Gastrocnemius medialis (tissue), 4 donors: Measurements from ENCODE around the gene CTAGE1. TPM values are rescaled to one million over a fixed set of nuclear protein-coding genes. Genes with fewer than 3 reads are reported as not detected.

Experiments
- ATAC-seq, 2 donors: fragments of 150-250 bp; one replicate each; pipeline ENCODE4 v1.9.1; 2016
- DNase-seq, 2 donors: peaks; one replicate each; pipeline ENCODE4 v3.0.0-alpha.2; 2019
- H3K27ac ChIP-seq, 4 donors: fragments of 200-600 bp; sonication (generic); 1 replicate in 1 of 4; 2 replicates in 3 of 4; pipeline ENCODE4 v1.5.1; 2016 to 2018; ENCODE audit warnings: mild to moderate bottlenecking in 2 of 4, moderate library complexity in 1 of 4
- H3K27me3 ChIP-seq, 3 donors: fragments of 200-600 bp; sonication (generic) in 2 of 3; 1 replicate in 1 of 3; 2 replicates in 2 of 3; pipeline versions ENCODE4 v1.5.1 to v1.6.0; 2016 to 2019; ENCODE audit warnings: mild to moderate bottlenecking in 1 of 3, moderate library complexity in 1 of 3
- H3K36me3 ChIP-seq, 2 donors: fragments of 200-600 bp; sonication (generic) in 1 of 2; one replicate each; pipeline ENCODE4 v1.5.1; 2017 to 2018
- H3K4me1 ChIP-seq, 2 donors: fragments of 200-600 bp; sonication (generic) in 1 of 2; one replicate each; pipeline ENCODE4 v1.5.1; 2016 to 2017; ENCODE audit warnings: mild to moderate bottlenecking in 2 of 2
- H3K4me3 ChIP-seq, 4 donors: fragments of 200-600 bp; sonication (generic) in 3 of 4; 1 replicate in 1 of 4; 2 replicates in 3 of 4; pipeline ENCODE4 v1.5.1; 2016 to 2019; ENCODE audit warnings: mild to moderate bottlenecking in 2 of 4
- H3K9me3 ChIP-seq, 3 donors: fragments of 200-600 bp; sonication (generic) in 2 of 3; 1 replicate in 1 of 3; 2 replicates in 2 of 3; pipeline ENCODE4 v1.5.1; 2016 to 2019
- POLR2A ChIP-seq, 2 donors: fragments of 450-650 bp; IDR thresholded peaks; one replicate each; pipeline ENCODE4 v1.6.1; 2017; ENCODE audit warnings: antibody characterized with exemption in 2 of 2, mild to moderate bottlenecking in 2 of 2, moderate library complexity in 2 of 2
- in situ Hi-C, 4 donors: fragments of 200-750 bp; cut with MboI; loops; one replicate each; pipeline versions ENCODE4 v1.15.0 to v1.8.0; 2017; ENCODE audit warnings: low sequenced_read_pairs in 4 of 4
- intact Hi-C: fragments of 100-400 bp; cut with DNase I; formaldehyde crosslinking; loops from one replicate; pipeline ENCODE4 v1.15.1; 2023; ENCODE audit warnings: low total_unique reads
- total RNA-seq, 4 donors: library from RNA; depleted of rRNA; stranded (reverse); fragments of >200 nt; gene quantifications; one replicate each; pipeline versions ENCODE4 v1.1.0 to v1.2.3, GENCODE V29; 2016
- TF ChIP-seq, protein P1 (sequence below), 5 experiments: fragments of 450-650 bp in 3 of 5; fragments of 200-600 bp in 2 of 5; sonication (generic) in 2 of 5; IDR thresholded peaks in 4 of 5; conservative IDR thresholded peaks in 1 of 5; 1 replicate in 4 of 5; 2 replicates in 1 of 5; pipeline ENCODE4 v1.5.1; 2016 to 2019; ENCODE audit warnings: antibody characterized with exemption in 5 of 5, mild to moderate bottlenecking in 3 of 5, moderate library complexity in 3 of 5

CTAGE1 gene, protein sequence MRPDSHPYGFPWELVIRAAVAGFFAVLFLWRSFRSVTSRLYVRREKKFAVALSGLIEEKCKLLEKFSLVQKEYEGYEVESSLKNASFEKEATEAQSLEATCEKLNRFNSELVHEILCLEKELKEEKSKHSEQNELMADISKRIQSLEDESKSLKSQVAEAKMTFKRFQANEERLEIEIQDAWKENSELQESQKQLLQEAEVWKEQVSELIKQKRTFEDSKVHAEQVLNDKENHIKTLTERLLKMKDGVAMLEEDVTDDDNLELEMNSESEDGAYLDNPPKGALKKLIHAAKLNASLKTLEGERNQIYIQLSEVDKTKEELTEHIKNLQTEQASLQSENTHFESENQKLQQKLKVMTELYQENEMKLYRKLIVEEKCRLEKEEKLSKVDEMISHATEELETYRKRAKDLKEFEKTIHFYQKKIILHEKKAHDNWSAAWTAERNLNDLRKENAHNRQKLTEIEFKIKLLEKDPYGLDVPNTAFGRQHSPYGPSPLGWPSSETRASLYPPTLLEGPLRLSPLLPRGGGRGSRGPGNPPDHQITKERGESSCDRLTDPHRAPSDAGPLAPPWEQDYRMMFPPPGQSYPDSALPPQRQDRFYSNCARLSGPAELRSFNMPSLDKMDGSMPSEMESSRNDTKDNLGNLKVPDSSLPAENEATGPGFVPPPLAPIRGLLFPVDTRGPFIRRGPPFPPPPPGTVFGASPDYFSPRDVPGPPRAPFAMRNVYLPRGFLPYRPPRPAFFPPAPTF
- total RNA-seq, result not detected

DNA sequence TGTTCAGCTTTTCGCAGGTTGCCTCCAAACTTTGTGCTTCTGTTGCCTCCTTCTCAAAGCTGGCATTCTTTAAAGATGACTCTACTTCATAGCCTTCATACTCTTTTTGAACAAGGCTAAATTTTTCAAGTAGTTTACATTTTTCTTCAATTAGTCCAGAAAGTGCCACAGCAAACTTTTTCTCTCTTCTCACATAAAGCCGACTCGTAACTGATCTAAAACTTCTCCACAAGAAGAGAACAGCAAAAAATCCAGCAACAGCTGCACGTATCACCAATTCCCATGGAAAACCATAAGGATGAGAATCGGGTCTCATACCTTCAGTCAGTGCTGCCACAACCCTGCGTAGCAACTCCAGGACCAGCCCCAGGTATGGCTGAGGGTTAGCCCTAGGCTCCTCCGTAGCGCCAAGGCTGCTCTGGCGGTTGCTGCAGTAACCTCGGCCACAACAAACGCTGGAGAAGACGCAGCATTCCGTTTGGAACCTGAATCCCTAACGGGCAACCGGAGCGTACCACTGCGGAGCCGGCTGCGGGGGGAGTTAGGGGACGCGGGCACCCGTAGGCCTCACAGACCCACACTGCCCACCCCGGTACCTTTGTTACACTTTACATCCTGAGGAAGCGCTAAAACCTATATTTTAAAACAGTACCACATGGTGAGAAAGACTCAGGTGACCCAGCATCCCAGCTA, at the start of gene CTAGE1:
TSS of gene CTAGE1 (minus strand) at position 420 of the 693 bp plus-strand sequence. CDS start at position 316, 104 bp downstream.
- H3K4me1 ChIP-seq, result peaks cover 0 to 2% of the 10 kb centered on the region in 2 donors
- TF ChIP-seq, protein P1, sequence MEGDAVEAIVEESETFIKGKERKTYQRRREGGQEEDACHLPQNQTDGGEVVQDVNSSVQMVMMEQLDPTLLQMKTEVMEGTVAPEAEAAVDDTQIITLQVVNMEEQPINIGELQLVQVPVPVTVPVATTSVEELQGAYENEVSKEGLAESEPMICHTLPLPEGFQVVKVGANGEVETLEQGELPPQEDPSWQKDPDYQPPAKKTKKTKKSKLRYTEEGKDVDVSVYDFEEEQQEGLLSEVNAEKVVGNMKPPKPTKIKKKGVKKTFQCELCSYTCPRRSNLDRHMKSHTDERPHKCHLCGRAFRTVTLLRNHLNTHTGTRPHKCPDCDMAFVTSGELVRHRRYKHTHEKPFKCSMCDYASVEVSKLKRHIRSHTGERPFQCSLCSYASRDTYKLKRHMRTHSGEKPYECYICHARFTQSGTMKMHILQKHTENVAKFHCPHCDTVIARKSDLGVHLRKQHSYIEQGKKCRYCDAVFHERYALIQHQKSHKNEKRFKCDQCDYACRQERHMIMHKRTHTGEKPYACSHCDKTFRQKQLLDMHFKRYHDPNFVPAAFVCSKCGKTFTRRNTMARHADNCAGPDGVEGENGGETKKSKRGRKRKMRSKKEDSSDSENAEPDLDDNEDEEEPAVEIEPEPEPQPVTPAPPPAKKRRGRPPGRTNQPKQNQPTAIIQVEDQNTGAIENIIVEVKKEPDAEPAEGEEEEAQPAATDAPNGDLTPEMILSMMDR (IDR thresholded peaks at IDR 0.05 in 4 of 5, conservative IDR thresholded peaks at IDR 0.05 in 1 of 5), result no peak
- no peak for TF ChIP-seq POLR2A (IDR thresholded peaks at IDR 0.05)
- H3K27ac ChIP-seq, result no peak within 1 kb of the TSS
- H3K27me3 ChIP-seq, result no peaks in the 10 kb centered on the region
- no peak within 1 kb of the TSS for H3K4me3 ChIP-seq
- H3K36me3 ChIP-seq, result no peaks in the 10 kb centered on the region
- in situ Hi-C loops (no loop called here), intact Hi-C loops (no loop called here)
- DNase-seq, result no peak
- ATAC-seq, result no peak
- H3K9me3 ChIP-seq, result no peaks in the 10 kb centered on the region

DNA sequence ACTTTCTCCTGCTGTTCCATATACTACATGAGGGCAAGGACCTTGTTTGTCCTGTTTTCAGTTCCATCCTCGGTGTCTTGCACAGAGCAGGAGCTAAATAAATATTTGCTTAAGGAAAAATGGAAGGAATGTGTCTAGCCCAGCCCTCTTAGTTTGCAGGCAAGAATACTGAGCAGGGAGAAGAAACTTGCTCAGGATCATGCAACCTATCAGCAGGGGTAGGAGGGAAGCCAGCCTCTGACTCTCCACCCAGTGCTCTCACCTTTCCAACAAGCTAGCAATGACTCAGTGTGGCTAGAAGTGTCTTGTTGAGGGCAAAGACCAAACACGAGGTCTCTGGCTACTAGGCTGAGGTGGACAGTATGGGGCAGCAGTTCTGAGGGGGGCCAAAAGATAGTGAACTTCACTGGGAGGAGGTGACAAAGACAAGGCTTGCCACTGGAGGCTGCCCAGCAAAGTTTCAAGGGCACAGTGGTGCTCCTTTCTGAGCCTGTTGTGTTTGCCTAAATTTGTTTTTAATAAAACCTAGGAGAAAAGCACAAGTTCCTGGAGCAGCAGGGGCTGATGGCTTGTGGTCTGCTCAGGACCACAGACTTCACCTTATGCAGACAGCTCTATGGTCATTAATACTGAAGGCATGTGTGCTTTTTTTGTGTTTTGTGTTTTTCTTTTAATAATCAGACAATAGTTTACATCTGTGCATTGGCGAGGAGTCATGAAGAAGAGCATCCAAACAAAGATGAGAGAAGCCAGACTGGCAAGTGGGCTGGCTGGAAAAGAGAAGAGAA, 49.1 kb upstream of the CTAGE1 start:
- ATAC-seq, result peak in 1 of 2 donors; percentile 16
- intact Hi-C loops, result loop anchor here (10.0 kb wide), 1 partner anchor 88 kb away; no protein-coding TSS in a partner anchor
- Histone ChIP-seq H3K9me3 (no peaks in the 10 kb centered on the region), H3K27me3 (no peaks in the 10 kb centered on the region), H3K4me1 (no peaks in the 10 kb centered on the region), H3K27ac (no peak overlapping the region), H3K4me3 (no peak overlapping the region), H3K36me3 (no peaks in the 10 kb centered on the region)
- no peak for DNase-seq
- TF ChIP-seq POLR2A (IDR thresholded peaks at IDR 0.05), result no peak
- TF ChIP-seq, protein P1 (IDR thresholded peaks at IDR 0.05 in 4 of 5, conservative IDR thresholded peaks at IDR 0.05 in 1 of 5), result no peak
- in situ Hi-C loops, result no loop called here

DNA sequence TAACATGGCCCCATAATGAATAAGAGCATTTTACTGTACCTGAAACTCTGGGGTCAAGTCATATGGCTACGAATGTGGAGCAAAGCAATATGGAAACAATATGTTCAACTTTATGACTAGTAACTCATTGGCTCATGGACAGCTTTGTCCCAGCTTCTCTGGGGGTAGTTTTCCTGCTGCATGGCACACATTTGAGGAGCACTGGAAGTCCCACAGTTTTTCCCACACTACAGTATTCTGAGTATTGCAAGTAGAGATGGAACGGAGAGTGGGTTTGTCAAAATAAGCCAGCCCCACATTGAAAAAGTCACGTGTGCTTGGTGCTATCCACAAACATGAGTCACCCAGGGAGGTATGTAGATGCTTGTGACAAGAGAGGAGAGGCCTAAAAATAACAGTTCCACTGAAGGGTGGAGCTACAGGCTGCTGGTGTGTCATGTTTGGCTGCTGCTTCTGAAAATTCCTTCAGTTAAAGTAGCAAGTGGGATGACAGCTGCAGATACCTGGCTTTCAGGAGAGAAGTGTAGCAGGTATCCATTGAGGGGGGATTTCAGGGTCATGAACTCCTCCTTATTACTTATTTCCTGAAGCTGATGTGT, 48.2 kb upstream of the CTAGE1 start:
- H3K36me3 ChIP-seq, result no peaks in the 10 kb centered on the region
- no peaks in the 10 kb centered on the region for H3K9me3 ChIP-seq
- ATAC-seq, result peak; percentile 88 to 99
- H3K4me1 ChIP-seq, result no peaks in the 10 kb centered on the region
- H3K27me3 ChIP-seq, result no peaks in the 10 kb centered on the region
- H3K4me3 ChIP-seq, result no peak overlapping the region
- H3K27ac ChIP-seq, result no peak overlapping the region
- intact Hi-C loops (loop anchor here (10.0 kb wide), 1 partner anchor 89 kb away; no protein-coding TSS in a partner anchor), in situ Hi-C loops (no loop called here)
- TF ChIP-seq POLR2A (IDR thresholded peaks at IDR 0.05), result no peak
- TF ChIP-seq, protein P1 (IDR thresholded peaks at IDR 0.05 in 4 of 5, conservative IDR thresholded peaks at IDR 0.05 in 1 of 5), result no peak
- DNase-seq, result peak in 1 of 2 donors; percentile 54

DNA sequence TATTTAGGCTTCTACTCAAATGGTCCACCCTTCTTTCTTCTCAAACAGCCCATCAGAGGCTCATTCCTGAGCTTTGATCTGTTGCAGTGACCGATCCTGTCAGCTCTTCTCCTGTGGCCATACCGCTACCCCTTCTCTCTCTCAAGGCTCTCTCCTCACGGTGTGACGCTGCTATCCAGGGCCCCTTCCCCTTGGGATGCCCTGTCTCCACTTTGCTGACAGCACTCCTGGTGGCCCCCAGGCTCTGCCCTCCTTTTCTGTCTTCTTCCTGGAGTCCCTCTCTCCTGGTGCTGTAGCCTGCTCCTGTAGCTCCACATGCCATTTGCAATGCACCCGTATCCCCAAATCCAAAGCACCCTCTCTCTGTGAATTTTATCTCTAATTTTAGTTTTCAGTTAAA, 45.4 kb upstream of the CTAGE1 start:
- Histone ChIP-seq H3K27ac (no peak overlapping the region), H3K4me3 (no peak overlapping the region), H3K9me3 (no peaks in the 10 kb centered on the region), H3K36me3 (no peaks in the 10 kb centered on the region), H3K4me1 (no peaks in the 10 kb centered on the region), H3K27me3 (no peaks in the 10 kb centered on the region)
- intact Hi-C loops (loop anchor here (10.0 kb wide), 1 partner anchor 92 kb away; no protein-coding TSS in a partner anchor), in situ Hi-C loops (no loop called here)
- ATAC-seq (no peak), DNase-seq (no peak)
- TF ChIP-seq, protein P1 (IDR thresholded peaks at IDR 0.05 in 4 of 5, conservative IDR thresholded peaks at IDR 0.05 in 1 of 5), result no peak
- no peak for TF ChIP-seq POLR2A (IDR thresholded peaks at IDR 0.05)
